KOPT-K1 (cell line): ENCODE results near the gene UMODL1.

Source experiments
- H3K27ac ChIP-seq: fragments of 200-600 bp; sonication (generic); 2 replicates; pipeline ENCODE4 v1.5.1; 2016; ENCODE audit warnings: antibody characterized with exemption, mild to moderate bottlenecking, low read depth, low read length; ENCODE audit not compliant: poor library complexity, severe bottlenecking
- H3K36me3 ChIP-seq: fragments of 200-600 bp; sonication (generic); 2 replicates; pipeline ENCODE4 v1.5.1; 2017; ENCODE audit warnings: antibody characterized with exemption, mild to moderate bottlenecking, low read length, moderate library complexity; ENCODE audit not compliant: insufficient read depth
- H3K9me3 ChIP-seq: fragments of 200-600 bp; sonication (generic); 2 replicates; pipeline ENCODE4 v1.5.1; 2017; ENCODE audit warnings: antibody characterized with exemption, low read length, mild to moderate bottlenecking; ENCODE audit not compliant: insufficient read depth, poor library complexity, severe bottlenecking

Gene UMODL1

DNA sequence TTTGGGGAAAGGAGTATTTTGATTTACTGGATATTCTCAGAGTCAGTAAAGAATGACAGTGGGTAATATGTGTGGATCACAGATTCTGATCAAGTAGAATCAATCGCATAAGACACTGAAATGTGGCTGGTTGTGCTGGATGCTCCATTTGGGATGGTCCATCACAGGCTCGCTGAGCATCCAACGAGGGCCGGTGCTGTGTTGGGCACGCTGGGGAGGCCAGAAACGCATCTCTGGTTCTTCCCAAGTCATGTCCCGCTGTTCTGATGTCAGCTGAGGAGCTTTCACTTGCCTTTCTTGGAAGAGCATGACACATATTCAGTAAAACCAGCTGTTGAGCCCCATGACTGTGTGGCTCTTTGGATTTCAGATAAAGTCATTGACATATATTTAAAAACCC is 72.0 kb downstream of the UMODL1 start:
- Histone ChIP-seq H3K27ac (no peak overlapping the region), H3K9me3 (no peaks in the 10 kb centered on the region), H3K36me3 (no peaks in the 10 kb centered on the region)

DNA sequence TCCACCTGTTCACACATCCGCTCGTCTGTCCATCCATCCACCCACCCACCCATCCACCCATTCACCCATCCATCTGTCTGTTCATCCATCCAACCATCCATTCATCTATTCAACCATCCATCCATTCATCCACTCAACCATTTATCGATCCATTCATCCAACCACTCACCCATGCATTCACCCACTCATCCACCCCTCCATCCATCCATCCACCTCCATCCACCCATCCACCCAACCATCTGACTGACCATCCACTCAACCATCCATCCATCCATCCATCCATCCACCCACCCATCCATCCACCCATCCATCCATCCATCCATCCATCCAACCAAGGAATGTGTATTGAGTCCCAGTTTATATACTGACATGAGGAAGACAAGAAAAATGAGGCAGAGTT is 73.1 kb downstream of the UMODL1 start:
- H3K27ac ChIP-seq, result no peak overlapping the region
- H3K9me3 ChIP-seq, result no peaks in the 10 kb centered on the region
- no peaks in the 10 kb centered on the region for H3K36me3 ChIP-seq

DNA sequence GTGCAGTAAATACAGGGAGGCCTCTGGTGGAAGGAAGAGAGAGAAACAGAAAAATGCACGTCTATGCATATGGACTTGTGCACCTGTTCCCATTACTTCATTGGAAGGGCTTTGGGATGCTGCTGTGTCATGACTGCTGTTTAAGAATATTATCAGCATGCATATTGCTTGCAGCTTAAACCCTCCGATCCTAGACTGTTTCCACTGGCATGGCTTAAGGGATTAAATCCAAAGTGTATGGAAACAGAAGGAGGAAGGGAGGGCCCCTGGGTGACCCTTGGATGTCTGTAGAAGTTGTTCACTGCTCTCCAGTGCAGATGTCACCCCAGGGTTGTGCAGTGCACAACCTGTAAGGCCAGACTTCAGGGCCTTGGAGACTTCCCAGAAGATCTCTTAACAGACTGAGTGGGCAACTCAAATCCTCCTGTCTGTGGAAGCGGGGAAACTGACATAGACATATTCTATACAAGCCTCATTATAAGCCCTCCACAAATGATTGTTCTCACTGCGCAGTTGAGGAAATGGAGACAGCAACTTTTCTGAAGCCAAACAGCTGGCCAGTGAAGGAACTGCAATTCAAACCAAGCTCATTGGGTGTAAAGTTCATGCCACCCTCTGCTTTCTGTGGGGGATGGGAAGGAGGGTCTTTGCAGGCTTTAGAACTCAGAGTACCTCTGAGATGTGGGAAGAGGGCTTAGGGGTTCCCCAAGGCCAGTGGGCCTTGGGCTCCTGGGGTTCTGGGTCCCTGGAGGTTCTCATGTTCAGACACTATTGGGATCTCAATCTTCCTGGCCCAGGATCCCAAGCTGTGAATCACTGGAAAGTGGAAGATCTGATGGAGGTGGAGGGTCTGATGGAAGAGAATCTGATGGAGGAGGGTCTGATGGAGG is 73.8 kb downstream of the UMODL1 start:
- Histone ChIP-seq H3K9me3 (no peaks in the 10 kb centered on the region), H3K36me3 (no peaks in the 10 kb centered on the region), H3K27ac (peak overlapping the region; percentile 60)

DNA sequence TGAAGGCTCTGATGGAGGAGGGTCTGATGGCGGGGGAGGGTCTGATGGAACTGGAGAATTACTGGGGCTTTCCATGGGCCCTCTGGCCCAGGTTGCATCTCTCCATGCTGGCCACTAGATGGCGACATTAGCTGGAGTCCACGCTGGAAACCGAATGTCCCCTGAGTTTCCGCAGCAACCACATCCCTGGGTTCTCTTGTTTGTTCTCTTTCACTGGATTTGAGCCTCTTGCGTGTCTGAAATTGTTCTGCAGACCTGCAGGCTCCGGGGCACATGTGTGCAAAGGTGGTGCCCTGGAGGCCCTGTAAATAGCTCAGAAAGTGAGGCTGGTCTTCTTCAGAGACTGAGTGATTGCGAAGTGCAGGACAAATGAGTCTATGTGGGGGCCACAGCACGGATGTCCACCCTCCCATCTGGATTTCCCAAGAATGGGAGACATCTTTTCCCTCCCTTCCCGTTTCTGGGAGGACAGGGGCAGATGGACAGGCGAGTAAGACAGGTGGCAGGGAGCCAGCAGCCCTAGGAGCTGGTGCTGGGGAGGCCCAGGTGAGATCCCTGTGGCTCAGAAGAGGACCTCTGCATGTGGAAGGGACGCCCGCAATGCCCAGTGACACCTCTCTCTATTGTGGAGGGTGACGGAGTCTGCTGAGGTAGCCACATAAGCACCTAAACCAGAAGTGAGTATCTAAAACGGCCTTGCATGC is 74.6 kb downstream of the UMODL1 start:
- Histone ChIP-seq H3K9me3 (no peaks in the 10 kb centered on the region), H3K27ac (peak overlapping the region; percentile 60), H3K36me3 (no peaks in the 10 kb centered on the region)

GRCh38 chr21:42146273-42146805 is 75.2 kb downstream of the UMODL1 start:
- H3K27ac ChIP-seq, result no peak overlapping the region
- no peaks in the 10 kb centered on the region for H3K9me3 ChIP-seq
- no peaks in the 10 kb centered on the region for H3K36me3 ChIP-seq

DNA sequence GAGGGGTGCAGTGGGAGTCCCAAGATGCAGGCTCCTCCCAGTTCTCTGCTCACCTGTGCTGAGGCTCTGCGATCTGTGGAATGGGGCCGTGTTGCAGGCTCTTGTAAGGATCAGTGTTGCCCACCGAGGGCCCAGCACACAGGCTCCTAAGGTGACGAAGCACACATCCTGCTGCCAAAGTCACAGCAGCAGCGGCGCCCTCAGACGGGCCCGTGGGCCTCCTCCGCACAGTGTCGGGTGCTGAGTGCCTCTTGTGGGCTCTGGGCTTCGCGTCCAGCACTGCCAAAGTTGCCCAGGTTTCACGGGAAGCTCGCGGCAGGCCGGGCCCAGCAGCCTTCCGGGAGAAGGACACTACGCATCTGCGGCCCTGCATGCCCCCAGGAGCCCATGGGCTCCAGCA is 75.7 kb downstream of the UMODL1 start:
- Histone ChIP-seq H3K9me3 (no peaks in the 10 kb centered on the region), H3K27ac (no peak overlapping the region), H3K36me3 (no peaks in the 10 kb centered on the region)

DNA sequence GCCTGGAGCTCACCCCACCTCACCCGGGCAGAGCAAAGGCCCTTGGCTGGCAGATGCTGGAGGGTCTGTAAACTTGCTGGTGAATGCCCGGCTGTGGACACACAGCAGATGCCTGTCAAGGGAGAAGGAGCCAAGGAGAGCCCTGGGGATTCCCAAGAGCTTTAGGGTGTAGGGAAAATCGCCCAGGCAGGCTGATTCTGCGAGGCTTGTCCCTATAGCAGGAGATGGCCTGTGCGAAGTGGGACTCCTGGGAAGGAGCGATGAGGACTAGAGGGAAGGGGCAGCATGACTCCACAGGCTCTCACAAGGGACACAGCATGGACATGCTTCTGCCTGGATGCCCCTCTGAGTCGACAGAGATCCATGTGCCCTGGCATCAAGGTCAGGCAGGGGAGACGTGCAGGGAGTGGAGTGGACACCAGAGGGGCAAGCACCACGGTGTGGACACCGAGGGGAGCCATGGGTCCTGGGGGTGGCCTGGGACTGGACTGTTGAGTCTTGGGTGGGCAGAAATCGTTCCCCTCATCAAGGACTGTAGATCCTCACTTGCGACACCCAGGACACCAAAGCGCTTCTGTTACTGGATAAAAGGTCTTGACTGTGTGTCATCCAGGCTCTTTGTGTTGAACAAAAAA is 76.4 kb downstream of the UMODL1 start:
- no peak overlapping the region for H3K27ac ChIP-seq
- H3K9me3 ChIP-seq, result no peaks in the 10 kb centered on the region
- H3K36me3 ChIP-seq, result no peaks in the 10 kb centered on the region

DNA sequence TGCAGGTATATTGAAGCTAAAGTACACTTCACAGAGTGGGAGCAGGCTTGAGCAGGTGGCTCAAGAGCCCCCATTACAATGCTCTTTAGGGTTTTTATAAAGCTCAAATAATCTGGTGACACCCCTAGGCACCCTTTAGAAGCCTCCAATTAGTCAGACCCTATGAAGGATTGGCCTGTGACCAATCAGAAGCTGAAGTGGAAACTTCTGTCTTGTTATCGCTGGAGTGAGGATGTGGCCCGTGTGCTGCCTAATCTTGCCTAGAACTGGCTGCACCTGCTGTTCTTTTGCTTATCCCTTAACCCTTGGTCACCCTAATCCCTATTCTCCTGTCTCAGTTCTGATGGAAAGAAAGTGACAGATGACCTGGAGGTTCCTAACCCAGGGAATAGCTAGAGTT is 77.0 kb downstream of the UMODL1 start:
- no peaks in the 10 kb centered on the region for H3K9me3 ChIP-seq
- H3K27ac ChIP-seq, result no peak overlapping the region
- H3K36me3 ChIP-seq, result no peaks in the 10 kb centered on the region

- H3K9me3 ChIP-seq, result no peaks in the 10 kb centered on the region
- no peaks in the 10 kb centered on the region for H3K36me3 ChIP-seq
- no peak overlapping the region for H3K27ac ChIP-seq
Measured at GRCh38 chr21:42148584-42148983, 77.5 kb downstream of the UMODL1 start.

GRCh38 chr21:42149656-42150473 is 78.7 kb downstream of the UMODL1 start:
- Histone ChIP-seq H3K27ac (peak overlapping the region; percentile 32), H3K36me3 (no peaks in the 10 kb centered on the region), H3K9me3 (no peaks in the 10 kb centered on the region)

DNA sequence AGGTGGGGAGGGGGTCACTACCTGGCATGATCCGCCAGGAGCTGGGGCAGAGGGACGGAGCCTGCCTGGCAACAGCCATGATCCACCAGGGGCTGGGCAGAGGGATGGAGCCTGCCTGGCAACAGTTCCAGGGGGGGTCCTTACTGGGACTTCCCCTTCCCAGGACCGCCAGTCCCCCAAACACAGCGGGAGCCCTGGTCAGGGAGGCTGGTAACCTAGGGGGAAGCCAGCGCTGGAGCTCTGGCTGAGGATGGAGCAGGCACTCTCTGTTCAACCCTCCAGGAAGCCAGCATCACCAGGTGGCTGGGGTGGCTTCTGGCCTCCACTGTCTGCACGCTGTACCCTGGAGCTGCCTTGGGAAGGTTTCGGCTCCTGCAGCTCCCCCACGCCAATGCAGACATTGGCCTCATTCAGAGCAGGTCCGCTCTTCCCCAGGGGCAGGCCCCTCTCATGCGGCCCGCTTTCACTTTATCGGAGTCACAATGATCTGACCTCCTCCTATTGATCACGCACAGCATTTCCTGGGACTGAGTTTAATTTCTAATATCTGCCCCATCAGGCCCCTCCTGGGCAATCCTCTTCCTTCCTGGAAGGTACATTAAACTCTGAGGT is 79.5 kb downstream of the UMODL1 start:
- Histone ChIP-seq H3K9me3 (no peaks in the 10 kb centered on the region), H3K36me3 (no peaks in the 10 kb centered on the region), H3K27ac (no peak overlapping the region)

DNA sequence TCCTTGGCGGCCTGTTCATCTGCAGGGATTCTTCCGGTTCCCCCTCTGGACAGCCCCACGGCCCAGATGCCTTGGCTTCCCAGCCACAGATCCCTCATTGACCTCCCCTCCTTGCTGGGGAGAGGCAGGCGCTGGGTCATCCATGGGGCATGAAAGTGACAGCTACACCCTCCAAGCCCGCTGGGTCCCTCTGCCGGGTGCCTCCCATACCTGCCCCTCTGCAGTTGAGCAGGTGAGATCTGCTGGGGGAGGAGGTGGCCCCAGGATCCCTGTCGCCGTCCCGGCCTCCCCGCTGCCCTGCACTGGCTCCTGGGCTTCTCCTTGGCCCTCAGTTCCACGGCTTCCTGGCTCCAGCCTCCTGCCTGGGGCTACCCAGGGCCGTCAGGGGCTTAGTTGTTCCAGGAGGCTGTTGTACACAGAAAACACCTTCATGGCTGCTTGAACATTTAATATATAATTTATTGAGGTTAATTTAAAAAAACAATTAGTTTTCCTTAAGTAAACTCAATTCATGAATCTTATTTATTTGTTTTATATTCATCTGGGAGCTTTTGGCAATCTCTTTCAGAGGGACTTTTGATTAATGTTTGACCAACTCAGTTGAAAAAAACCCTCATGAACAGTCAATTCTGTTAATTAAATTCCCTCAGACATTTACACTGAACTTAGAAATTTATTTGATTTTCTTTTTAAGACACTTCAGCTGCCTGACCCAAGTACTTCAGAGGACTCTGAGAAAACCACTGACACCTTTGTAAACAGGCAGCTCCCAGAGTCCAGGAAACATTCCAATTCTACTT is 80.2 kb downstream of the UMODL1 start:
- no peaks in the 10 kb centered on the region for H3K36me3 ChIP-seq
- H3K9me3 ChIP-seq, result no peaks in the 10 kb centered on the region
- H3K27ac ChIP-seq, result no peak overlapping the region

- Histone ChIP-seq H3K27ac (no peak overlapping the region), H3K36me3 (no peaks in the 10 kb centered on the region), H3K9me3 (no peaks in the 10 kb centered on the region)
Measured at GRCh38 chr21:42151948-42152220, 80.8 kb downstream of the UMODL1 start.
